ENCODE measurements around the gene ARHGEF17.

DNA sequence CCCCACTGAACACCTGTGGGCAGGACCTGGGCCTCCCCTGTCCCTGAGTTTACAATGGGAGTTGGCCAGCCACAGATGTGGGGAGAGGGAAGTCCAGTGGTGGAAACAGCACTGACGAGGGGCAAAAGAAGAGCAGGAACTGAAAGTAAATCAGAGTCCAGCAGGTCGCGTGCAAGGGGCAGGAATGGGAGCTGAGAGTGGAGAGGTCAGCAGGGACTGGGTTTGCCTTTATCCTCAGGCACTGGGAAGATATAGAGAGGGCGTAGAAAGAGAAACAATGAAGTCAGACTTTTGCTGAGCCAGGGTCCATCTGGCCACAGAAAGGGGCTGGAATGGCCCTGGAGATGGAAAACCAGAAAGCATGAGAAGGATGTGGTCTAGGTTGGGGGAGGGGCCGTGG, 27.4 kb upstream of the ARHGEF17 start:
- TF ChIP-seq EGR1 (IDR thresholded peaks at IDR 0.05; ENCODE audit: borderline replicate concordance, low read depth, low read length), result no peak
- no peak for TF ChIP-seq CREB1 (IDR thresholded peaks at IDR 0.05)
- TF ChIP-seq TAF1 (IDR thresholded peaks at IDR 0.05; ENCODE audit: low read depth, low read length), result no peak

All from H1 (cell line).